ENCODE data around the gene MMP20. TPM values are rescaled to one million over a fixed set of nuclear protein-coding genes. Genes with fewer than 3 reads are reported as not detected.

Gene MMP20
- total RNA-seq, 4 donors from 2014 or later = not detected

DNA sequence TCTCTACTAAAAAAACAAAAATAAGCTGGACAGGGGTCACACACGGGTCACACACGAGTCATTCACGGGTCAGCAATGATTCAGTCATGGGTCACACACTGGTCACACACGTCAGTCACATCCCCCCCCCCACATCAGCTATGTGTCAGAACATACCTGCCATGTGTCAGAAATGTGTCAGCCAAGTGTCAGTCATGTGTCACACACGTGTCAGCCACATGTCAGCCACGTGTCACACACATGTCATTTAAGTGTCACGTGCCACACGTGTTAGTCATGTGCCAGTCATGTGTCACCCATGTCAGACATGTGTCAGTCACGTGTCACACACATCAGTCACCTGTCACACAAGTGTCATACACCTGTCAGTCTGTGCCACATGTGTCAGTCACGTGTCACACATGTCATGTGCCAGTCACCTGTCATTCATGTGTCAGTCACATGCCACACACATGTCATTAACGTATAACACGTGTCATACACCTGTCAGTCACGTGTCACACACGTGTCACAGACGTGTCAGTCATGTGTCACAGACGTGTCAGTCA, 28.7 kb upstream of the MMP20 start:
- DNase-seq (no peak), ATAC-seq (no peak)
- Histone ChIP-seq H3K27me3 (no peaks in the 10 kb centered on the region), H3K27ac (no peak overlapping the region), H3K4me3 (no peak overlapping the region), H3K4me1 (no peaks in the 10 kb centered on the region), H3K9me3 (no peaks in the 10 kb centered on the region), H3K36me3 (no peaks in the 10 kb centered on the region)
- TF ChIP-seq, protein P1, sequence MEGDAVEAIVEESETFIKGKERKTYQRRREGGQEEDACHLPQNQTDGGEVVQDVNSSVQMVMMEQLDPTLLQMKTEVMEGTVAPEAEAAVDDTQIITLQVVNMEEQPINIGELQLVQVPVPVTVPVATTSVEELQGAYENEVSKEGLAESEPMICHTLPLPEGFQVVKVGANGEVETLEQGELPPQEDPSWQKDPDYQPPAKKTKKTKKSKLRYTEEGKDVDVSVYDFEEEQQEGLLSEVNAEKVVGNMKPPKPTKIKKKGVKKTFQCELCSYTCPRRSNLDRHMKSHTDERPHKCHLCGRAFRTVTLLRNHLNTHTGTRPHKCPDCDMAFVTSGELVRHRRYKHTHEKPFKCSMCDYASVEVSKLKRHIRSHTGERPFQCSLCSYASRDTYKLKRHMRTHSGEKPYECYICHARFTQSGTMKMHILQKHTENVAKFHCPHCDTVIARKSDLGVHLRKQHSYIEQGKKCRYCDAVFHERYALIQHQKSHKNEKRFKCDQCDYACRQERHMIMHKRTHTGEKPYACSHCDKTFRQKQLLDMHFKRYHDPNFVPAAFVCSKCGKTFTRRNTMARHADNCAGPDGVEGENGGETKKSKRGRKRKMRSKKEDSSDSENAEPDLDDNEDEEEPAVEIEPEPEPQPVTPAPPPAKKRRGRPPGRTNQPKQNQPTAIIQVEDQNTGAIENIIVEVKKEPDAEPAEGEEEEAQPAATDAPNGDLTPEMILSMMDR (IDR thresholded peaks at IDR 0.05 in 4 of 5, conservative IDR thresholded peaks at IDR 0.05 in 1 of 5) = no peak
- no peak for TF ChIP-seq POLR2A (IDR thresholded peaks at IDR 0.05)
- in situ Hi-C loops (cut with MboI; ENCODE audit: low sequenced_read_pairs in 4 of 4) = no loop called here
- intact Hi-C loops (cut with DNase I; ENCODE audit: low total_unique reads) = no loop called here

DNA sequence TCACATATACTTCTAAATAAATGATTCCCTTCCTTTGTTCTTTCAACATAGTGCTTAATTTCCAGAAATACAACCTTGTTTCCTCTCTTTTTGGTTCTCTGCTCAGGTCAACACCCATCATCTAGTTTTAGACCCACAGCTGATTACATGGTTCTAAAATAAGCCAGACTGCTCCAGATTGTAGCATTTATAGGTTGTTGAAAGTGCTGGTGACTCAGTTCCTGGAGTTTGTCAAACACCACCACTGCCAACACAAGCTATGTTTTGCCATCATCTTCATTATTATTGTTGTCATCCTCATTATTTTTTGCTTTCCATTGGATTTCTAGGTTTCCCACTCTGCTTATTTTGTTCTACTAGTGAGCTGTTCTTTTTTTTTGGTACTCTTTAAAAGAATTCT, 22.3 kb upstream of the MMP20 start:
- DNase-seq = no peak
- no peak for ATAC-seq
- H3K27me3 ChIP-seq = no peaks in the 10 kb centered on the region
- no peaks in the 10 kb centered on the region for H3K36me3 ChIP-seq
- H3K4me3 ChIP-seq = no peak overlapping the region
- intact Hi-C loops (cut with DNase I; ENCODE audit: low total_unique reads) = no loop called here
- in situ Hi-C loops (cut with MboI; ENCODE audit: low sequenced_read_pairs in 4 of 4) = no loop called here
- H3K9me3 ChIP-seq = no peaks in the 10 kb centered on the region
- TF ChIP-seq, protein P1 (IDR thresholded peaks at IDR 0.05 in 4 of 5, conservative IDR thresholded peaks at IDR 0.05 in 1 of 5) = no peak
- no peak for TF ChIP-seq POLR2A (IDR thresholded peaks at IDR 0.05)
- no peaks in the 10 kb centered on the region for H3K4me1 ChIP-seq
- no peak overlapping the region for H3K27ac ChIP-seq

DNA sequence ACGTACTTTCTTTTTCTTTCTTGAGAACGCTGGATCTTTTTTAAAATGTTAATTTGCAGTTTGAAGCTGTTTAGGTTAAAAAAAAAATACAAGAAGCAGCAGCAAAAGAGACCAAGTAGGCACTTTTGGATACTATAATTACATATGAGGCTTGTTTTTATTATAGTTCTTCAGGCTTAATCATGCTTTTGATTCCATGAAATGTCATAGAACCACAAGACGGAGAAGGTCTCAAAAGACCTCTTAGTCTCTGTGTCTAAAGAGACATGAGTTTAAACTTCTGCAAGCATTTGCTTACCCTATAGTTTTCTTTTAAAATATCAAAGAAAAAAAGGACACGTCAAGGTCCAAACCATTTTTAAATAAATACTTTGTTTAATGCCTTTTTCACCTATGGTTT, 18.8 kb upstream of the MMP20 start:
- TF ChIP-seq POLR2A (IDR thresholded peaks at IDR 0.05) = no peak
- TF ChIP-seq, protein P1 (IDR thresholded peaks at IDR 0.05 in 4 of 5, conservative IDR thresholded peaks at IDR 0.05 in 1 of 5) = no peak
- ATAC-seq (no peak), DNase-seq (no peak)
- intact Hi-C loops (cut with DNase I; ENCODE audit: low total_unique reads) (no loop called here), in situ Hi-C loops (cut with MboI; ENCODE audit: low sequenced_read_pairs in 4 of 4) (no loop called here)
- Histone ChIP-seq H3K36me3 (no peaks in the 10 kb centered on the region), H3K27ac (no peak overlapping the region), H3K4me3 (no peak overlapping the region), H3K27me3 (no peaks in the 10 kb centered on the region), H3K4me1 (no peaks in the 10 kb centered on the region), H3K9me3 (no peaks in the 10 kb centered on the region)

DNA sequence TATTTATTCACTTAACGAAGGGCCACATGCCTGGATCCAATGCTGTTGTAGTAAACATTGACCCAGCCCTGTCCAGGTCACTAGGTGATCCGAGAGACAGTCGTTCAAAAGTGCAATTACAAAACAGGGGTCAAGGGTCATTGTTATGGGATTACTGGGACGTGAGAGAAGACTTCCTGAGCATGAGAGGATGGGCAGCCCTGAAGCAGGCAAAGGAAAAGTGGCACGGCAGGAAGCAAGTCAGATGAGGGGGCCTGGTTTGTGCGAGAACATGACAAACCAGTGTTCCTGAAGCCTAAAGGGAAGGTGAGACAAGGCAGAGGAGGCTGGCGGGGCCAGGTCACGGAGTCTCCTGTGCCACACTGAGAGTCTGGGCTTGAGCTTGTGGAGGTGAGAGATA, 15.8 kb upstream of the MMP20 start:
- intact Hi-C loops (cut with DNase I; ENCODE audit: low total_unique reads) (no loop called here), in situ Hi-C loops (cut with MboI; ENCODE audit: low sequenced_read_pairs in 4 of 4) (no loop called here)
- no peak for DNase-seq
- Histone ChIP-seq H3K9me3 (no peaks in the 10 kb centered on the region), H3K27me3 (no peaks in the 10 kb centered on the region), H3K4me1 (no peaks in the 10 kb centered on the region), H3K4me3 (no peak overlapping the region), H3K27ac (no peak overlapping the region), H3K36me3 (no peaks in the 10 kb centered on the region)
- TF ChIP-seq POLR2A (IDR thresholded peaks at IDR 0.05) = no peak
- TF ChIP-seq, protein P1 (IDR thresholded peaks at IDR 0.05 in 4 of 5, conservative IDR thresholded peaks at IDR 0.05 in 1 of 5) = no peak
- no peak for ATAC-seq

DNA sequence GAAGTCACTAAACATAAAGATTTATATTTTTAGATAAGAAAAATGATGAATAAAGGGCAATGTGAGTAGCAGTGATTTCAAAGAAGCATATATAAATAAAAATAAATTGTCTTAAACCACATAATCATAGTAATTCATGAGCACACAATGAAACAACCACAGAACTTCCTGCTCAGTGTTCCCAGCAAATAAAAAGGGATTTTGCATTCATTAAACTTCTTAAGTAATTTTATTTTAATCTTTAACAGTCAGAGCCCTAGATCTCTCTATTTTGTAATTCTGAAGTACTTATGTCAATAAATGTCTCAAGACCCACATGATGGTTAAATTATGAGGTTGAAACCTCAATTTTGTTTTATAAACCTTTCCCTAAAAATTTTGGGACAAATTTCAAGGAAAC, 14.5 kb upstream of the MMP20 start:
- ATAC-seq (no peak), DNase-seq (no peak)
- intact Hi-C loops (cut with DNase I; ENCODE audit: low total_unique reads) = no loop called here
- no peak for TF ChIP-seq POLR2A (IDR thresholded peaks at IDR 0.05)
- TF ChIP-seq, protein P1 (IDR thresholded peaks at IDR 0.05 in 4 of 5, conservative IDR thresholded peaks at IDR 0.05 in 1 of 5) = no peak
- Histone ChIP-seq H3K27ac (no peak overlapping the region), H3K4me1 (no peaks in the 10 kb centered on the region), H3K9me3 (no peaks in the 10 kb centered on the region), H3K36me3 (no peaks in the 10 kb centered on the region), H3K4me3 (no peak overlapping the region), H3K27me3 (no peaks in the 10 kb centered on the region)
- in situ Hi-C loops (cut with MboI; ENCODE audit: low sequenced_read_pairs in 4 of 4) = no loop called here

Data from gastrocnemius medialis (tissue), 4 donors.